WTC11 (cell line): ENCODE measurements around the gene GPR39. TPM values are rescaled to one million over a fixed set of nuclear protein-coding genes. Genes with fewer than 3 reads are reported as not detected.

Experiments used
- ATAC-seq: fragments of 200-7000 bp; cut with Tn5 transposase; 2 replicates; pipeline ENCODE4 v1.10.0; 2021; ENCODE audit warnings: mild to moderate bottlenecking, moderate library complexity
- CTCF ChIA-PET: fragments of 300-600 bp; sonication (Branson Sonifier 250); formaldehyde crosslinking; loops from one replicate; lab custom pipeline; 2021; ENCODE audit warnings: antibody characterized with exemption; lab: Charles Lee
- POLR2A ChIA-PET: fragments of 350-600 bp; sonication (Branson Sonifier 250); formaldehyde crosslinking; loops from one replicate; lab custom pipeline; 2021; ENCODE audit warnings: antibody characterized with exemption; lab: Charles Lee
- DNase-seq: peaks from one replicate; pipeline ENCODE4 v3.0.0; 2021; ENCODE audit warnings: low spot score
- H3K27ac Mint-ChIP-seq: 2 replicates; pipeline ENCODE4 v1.8.0; 2021; ENCODE audit warnings: mixed read lengths
- H3K27me3 Mint-ChIP-seq: 2 replicates; pipeline ENCODE4 v1.8.0; 2021; ENCODE audit warnings: low read depth, mild to moderate bottlenecking, moderate library complexity, mixed read lengths
- H3K36me3 Mint-ChIP-seq: 2 replicates; pipeline ENCODE4 v1.8.0; 2021; ENCODE audit warnings: mixed read lengths
- H3K4me1 Mint-ChIP-seq: 2 replicates; pipeline ENCODE4 v1.8.0; 2022; ENCODE audit warnings: mixed read lengths
- H3K4me3 Mint-ChIP-seq: 2 replicates; pipeline ENCODE4 v1.8.0; 2021; ENCODE audit warnings: mild to moderate bottlenecking, moderate library complexity, mixed read lengths
- H3K9me3 Mint-ChIP-seq: 2 replicates; pipeline ENCODE4 v1.8.0; 2021; ENCODE audit warnings: mixed read lengths
- CBFB ChIP-seq: sonication (generic); formaldehyde crosslinking; IDR thresholded peaks from 2 replicates; pipeline ENCODE4 v1.8.1; 2022; ENCODE audit warnings: mild to moderate bottlenecking, low read depth, missing genetic modification reagents
- CREB1 ChIP-seq: sonication (generic); formaldehyde crosslinking; IDR thresholded peaks from 2 replicates; pipeline ENCODE4 v1.8.0; 2023; ENCODE audit warnings: mild to moderate bottlenecking, missing genetic modification reagents
- CTCF ChIP-seq: fragments of 200-600 bp; IDR thresholded peaks from 2 replicates; pipeline ENCODE4 v1.8.0; 2022; ENCODE audit warnings: antibody characterized with exemption
- E2F1 ChIP-seq: sonication (generic); formaldehyde crosslinking; IDR thresholded peaks from 2 replicates; pipeline ENCODE4 v1.8.0; 2022; ENCODE audit warnings: mild to moderate bottlenecking, missing genetic modification reagents
- FOXP4 ChIP-seq: sonication (generic); formaldehyde crosslinking; IDR thresholded peaks from 2 replicates; pipeline ENCODE4 v1.8.0; 2022; ENCODE audit warnings: mild to moderate bottlenecking, missing genetic modification reagents
- GTF2I ChIP-seq: fragments of 250-450 bp; sonication (Bioruptor Pico); conservative IDR thresholded peaks from 2 replicates; pipeline ENCODE4 v1.4.0; 2021; ENCODE audit warnings: mild to moderate bottlenecking
- HMGA2 ChIP-seq: fragments of 250-450 bp; sonication (Bioruptor Pico); IDR thresholded peaks from 2 replicates; pipeline ENCODE4 v1.4.0; 2021; ENCODE audit warnings: mild to moderate bottlenecking, moderate library complexity
- HMGXB4 ChIP-seq: sonication (generic); formaldehyde crosslinking; IDR thresholded peaks from 2 replicates; pipeline ENCODE4 v1.8.1; 2023; ENCODE audit warnings: mild to moderate bottlenecking, moderate library complexity, missing genetic modification reagents
- IRF2 ChIP-seq: sonication (generic); formaldehyde crosslinking; IDR thresholded peaks from 2 replicates; pipeline ENCODE4 v1.8.0; 2022; ENCODE audit warnings: low read depth, missing genetic modification reagents, borderline replicate concordance
- NFE2L1 ChIP-seq: sonication (generic); formaldehyde crosslinking; IDR thresholded peaks from 2 replicates; pipeline ENCODE4 v1.8.1; 2023; ENCODE audit warnings: missing genetic modification reagents
- PRRX2 ChIP-seq: fragments of 250-450 bp; sonication (Bioruptor Pico); IDR thresholded peaks from 2 replicates; pipeline ENCODE4 v1.8.0; 2021; ENCODE audit warnings: mild to moderate bottlenecking
- USF2 ChIP-seq: sonication (generic); formaldehyde crosslinking; IDR thresholded peaks from 2 replicates; pipeline ENCODE4 v1.8.1; 2023; ENCODE audit warnings: mild to moderate bottlenecking, missing genetic modification reagents, moderate library complexity
- ZNF416 ChIP-seq: fragments of 250-450 bp; sonication (Bioruptor Pico); IDR thresholded peaks from 2 replicates; pipeline ENCODE4 v1.9.0; 2021; ENCODE audit warnings: mild to moderate bottlenecking, inconsistent platforms
- ZNF512 ChIP-seq: sonication (generic); formaldehyde crosslinking; IDR thresholded peaks from 2 replicates; pipeline ENCODE4 v1.8.1; 2022; ENCODE audit warnings: missing genetic modification reagents, borderline replicate concordance
- total RNA-seq: library from RNA; stranded (reverse); gene quantifications from 3 replicates; pipeline ENCODE4 v1.2.3, GENCODE V29; 2021
- TF ChIP-seq, protein P1 (sequence below): sonication (generic); formaldehyde crosslinking; conservative IDR thresholded peaks from 2 replicates; pipeline ENCODE4 v1.8.1; 2023; ENCODE audit warnings: mild to moderate bottlenecking, low read depth, missing genetic modification reagents, moderate library complexity
- TF ChIP-seq, protein P2 (sequence below): fragments of 250-450 bp; sonication (Bioruptor Pico); IDR thresholded peaks from 2 replicates; pipeline ENCODE4 v1.9.0; 2021; ENCODE audit warnings: mild to moderate bottlenecking

GPR39 gene
- total RNA-seq, 1 experiment from 2014 or later, result 0.74 TPM

DNA sequence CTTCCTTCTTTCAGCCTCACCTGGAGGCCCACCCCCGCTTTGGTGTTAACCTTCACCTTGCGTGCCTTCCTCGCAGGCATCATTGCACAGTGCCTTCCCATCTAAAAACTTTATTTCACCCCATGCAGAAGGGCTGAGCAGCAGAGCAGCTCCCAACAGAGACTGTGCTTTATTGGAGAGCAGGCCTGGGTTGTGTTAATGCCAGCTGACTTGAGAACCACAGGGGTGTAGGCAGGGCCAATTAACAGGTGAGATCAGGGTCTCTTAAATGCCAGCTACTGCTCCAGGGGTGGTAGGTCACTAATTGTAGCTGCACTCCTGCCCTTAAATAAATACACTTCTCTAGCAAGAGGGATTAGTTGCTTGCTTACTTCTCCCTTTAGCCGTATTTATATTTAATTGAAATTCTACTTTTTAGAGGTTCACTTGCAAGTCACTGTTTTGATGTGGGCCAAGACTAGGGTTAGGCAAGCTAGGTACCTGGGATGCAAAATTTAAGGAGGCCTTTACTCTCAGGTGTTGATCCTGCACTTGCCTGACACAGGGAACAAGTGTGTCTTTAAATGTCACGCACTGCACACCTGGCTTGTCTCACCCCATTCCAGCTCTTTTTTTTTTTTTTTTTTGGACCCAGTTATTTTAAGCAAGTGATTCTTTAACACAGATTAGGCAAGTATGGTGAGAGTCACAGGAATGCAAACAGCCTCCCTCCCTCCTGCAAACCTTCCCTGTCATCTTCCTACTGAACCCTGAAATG lies 198.9 kb downstream of the GPR39 start:
- POLR2A ChIA-PET, result no interaction called here
- no peak overlapping the region for H3K4me3 Mint-ChIP-seq
- H3K36me3 Mint-ChIP-seq, result no peaks in the 10 kb centered on the region
- DNase-seq, result no peak
- TF ChIP-seq CBFB (CRISPR knock-in tag), result no peak
- TF ChIP-seq HMGA2, result no peak
- TF ChIP-seq, protein P1, sequence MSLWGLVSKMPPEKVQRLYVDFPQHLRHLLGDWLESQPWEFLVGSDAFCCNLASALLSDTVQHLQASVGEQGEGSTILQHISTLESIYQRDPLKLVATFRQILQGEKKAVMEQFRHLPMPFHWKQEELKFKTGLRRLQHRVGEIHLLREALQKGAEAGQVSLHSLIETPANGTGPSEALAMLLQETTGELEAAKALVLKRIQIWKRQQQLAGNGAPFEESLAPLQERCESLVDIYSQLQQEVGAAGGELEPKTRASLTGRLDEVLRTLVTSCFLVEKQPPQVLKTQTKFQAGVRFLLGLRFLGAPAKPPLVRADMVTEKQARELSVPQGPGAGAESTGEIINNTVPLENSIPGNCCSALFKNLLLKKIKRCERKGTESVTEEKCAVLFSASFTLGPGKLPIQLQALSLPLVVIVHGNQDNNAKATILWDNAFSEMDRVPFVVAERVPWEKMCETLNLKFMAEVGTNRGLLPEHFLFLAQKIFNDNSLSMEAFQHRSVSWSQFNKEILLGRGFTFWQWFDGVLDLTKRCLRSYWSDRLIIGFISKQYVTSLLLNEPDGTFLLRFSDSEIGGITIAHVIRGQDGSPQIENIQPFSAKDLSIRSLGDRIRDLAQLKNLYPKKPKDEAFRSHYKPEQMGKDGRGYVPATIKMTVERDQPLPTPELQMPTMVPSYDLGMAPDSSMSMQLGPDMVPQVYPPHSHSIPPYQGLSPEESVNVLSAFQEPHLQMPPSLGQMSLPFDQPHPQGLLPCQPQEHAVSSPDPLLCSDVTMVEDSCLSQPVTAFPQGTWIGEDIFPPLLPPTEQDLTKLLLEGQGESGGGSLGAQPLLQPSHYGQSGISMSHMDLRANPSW, result no peak
- no peak for TF ChIP-seq ZNF416 (CRISPR knock-in tag)
- no peak for TF ChIP-seq USF2 (CRISPR knock-in tag)
- TF ChIP-seq IRF2, result no peak
- no peak for TF ChIP-seq HMGXB4
- TF ChIP-seq E2F1 (CRISPR knock-in tag), result no peak
- TF ChIP-seq CREB1 (CRISPR knock-in tag), result no peak
- TF ChIP-seq, all 79 proteins: peak for 0
- H3K9me3 Mint-ChIP-seq, result no peaks in the 10 kb centered on the region
- H3K27me3 Mint-ChIP-seq, result no peaks in the 10 kb centered on the region; the same call in 1 of the 2 replicates
- peak; percentile 52 for ATAC-seq
- CTCF ChIA-PET, result interaction anchor here (1.4 to 2.1 kb wide), 2 partner anchors 36 to 68 kb away, joined by 5 to 7 read pairs; no protein-coding TSS in a partner anchor
- no peak overlapping the region for H3K27ac Mint-ChIP-seq
- peaks cover 27% of the 10 kb centered on the region for H3K4me1 Mint-ChIP-seq

- H3K4me3 Mint-ChIP-seq, result no peak overlapping the region
- CTCF ChIA-PET, result no interaction called here
- no peaks in the 10 kb centered on the region for H3K36me3 Mint-ChIP-seq
- H3K27ac Mint-ChIP-seq, result no peak overlapping the region
- ATAC-seq, result no peak
- H3K4me1 Mint-ChIP-seq, result peaks cover 16% of the 10 kb centered on the region
- no peaks in the 10 kb centered on the region for H3K9me3 Mint-ChIP-seq
- POLR2A ChIA-PET, result interaction anchor here (0.6 kb wide), 1 partner anchor 628 kb away, joined by 4 read pairs; no protein-coding TSS in a partner anchor
- no peak for DNase-seq
- H3K27me3 Mint-ChIP-seq, result no peaks in the 10 kb centered on the region; the same call in 1 of the 2 replicates
- TF ChIP-seq PRRX2, result no peak
- no peak for TF ChIP-seq GTF2I
- TF ChIP-seq FOXP4 (CRISPR knock-in tag), result no peak
- TF ChIP-seq, protein P2, sequence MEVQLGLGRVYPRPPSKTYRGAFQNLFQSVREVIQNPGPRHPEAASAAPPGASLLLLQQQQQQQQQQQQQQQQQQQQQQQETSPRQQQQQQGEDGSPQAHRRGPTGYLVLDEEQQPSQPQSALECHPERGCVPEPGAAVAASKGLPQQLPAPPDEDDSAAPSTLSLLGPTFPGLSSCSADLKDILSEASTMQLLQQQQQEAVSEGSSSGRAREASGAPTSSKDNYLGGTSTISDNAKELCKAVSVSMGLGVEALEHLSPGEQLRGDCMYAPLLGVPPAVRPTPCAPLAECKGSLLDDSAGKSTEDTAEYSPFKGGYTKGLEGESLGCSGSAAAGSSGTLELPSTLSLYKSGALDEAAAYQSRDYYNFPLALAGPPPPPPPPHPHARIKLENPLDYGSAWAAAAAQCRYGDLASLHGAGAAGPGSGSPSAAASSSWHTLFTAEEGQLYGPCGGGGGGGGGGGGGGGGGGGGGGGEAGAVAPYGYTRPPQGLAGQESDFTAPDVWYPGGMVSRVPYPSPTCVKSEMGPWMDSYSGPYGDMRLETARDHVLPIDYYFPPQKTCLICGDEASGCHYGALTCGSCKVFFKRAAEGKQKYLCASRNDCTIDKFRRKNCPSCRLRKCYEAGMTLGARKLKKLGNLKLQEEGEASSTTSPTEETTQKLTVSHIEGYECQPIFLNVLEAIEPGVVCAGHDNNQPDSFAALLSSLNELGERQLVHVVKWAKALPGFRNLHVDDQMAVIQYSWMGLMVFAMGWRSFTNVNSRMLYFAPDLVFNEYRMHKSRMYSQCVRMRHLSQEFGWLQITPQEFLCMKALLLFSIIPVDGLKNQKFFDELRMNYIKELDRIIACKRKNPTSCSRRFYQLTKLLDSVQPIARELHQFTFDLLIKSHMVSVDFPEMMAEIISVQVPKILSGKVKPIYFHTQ (CRISPR knock-in tag), result no peak
- no peak for TF ChIP-seq NFE2L1 (CRISPR knock-in tag)
- TF ChIP-seq HMGXB4, result no peak
- no peak for TF ChIP-seq CTCF
- no peak for TF ChIP-seq ZNF512
These were observed 201.4 kb downstream of the GPR39 start for GRCh38 chr2:132617989-132618388.
